GM12891 (cell line): ENCODE data around the gene WDR31.

Source experiments
- POLR2A ChIP-seq: IDR thresholded peaks from 2 replicates; pipeline ENCODE4 v1.6.1; 2011; ENCODE audit warnings: low read depth, low read length, control low read depth
- POLR2AphosphoS5 ChIP-seq: IDR thresholded peaks from 2 replicates; pipeline ENCODE4 v1.6.1; 2011; ENCODE audit warnings: low read depth, low read length, control low read depth
- POU2F2 ChIP-seq: IDR thresholded peaks from 2 replicates; pipeline ENCODE4 v1.6.1; 2011; ENCODE audit warnings: low read depth, mild to moderate bottlenecking, control low read depth, low read length, moderate library complexity
- SPI1 ChIP-seq: IDR thresholded peaks from 2 replicates; pipeline ENCODE4 v1.6.1; 2011; ENCODE audit warnings: low read depth, low read length, control low read depth
- TAF1 ChIP-seq: IDR thresholded peaks from 2 replicates; pipeline ENCODE4 v1.6.1; 2011; ENCODE audit warnings: low read depth, low read length, control low read depth

GRCh38 chr9:113373256-113373655 lies 33.2 kb upstream of the WDR31 start:
- TF ChIP-seq POLR2A (no peak), POLR2AphosphoS5 (no peak), POU2F2 (peak; percentile 18; the same call in 1 of the 2 replicates), TAF1 (no peak), SPI1 (no peak)
